HepG2 (cell line): ENCODE results near the gene SDF2. TPM values are rescaled to one million over a fixed set of nuclear protein-coding genes. Genes with fewer than 3 reads are reported as not detected.

Experiments
- FLYWCH1 ChIP-seq: sonication (generic); formaldehyde crosslinking; IDR thresholded peaks from 2 replicates; pipeline ENCODE4 v1.8.1; 2023; ENCODE audit warnings: mild to moderate bottlenecking, missing genetic modification reagents
- FOXM1 ChIP-seq: sonication (generic); formaldehyde crosslinking; IDR thresholded peaks from 2 replicates; pipeline ENCODE4 v1.5.0; 2020; ENCODE audit warnings: missing genetic modification reagents
- GABPA ChIP-seq, 2 experiments: IDR thresholded peaks; 2 replicates each; pipeline ENCODE4 v1.6.1; 2011 to 2016; ENCODE audit warnings: low read depth in 2 of 2, low read length in 1 of 2, missing biosample characterization in 1 of 2, missing genetic modification characterization in 1 of 2
- IKZF1 ChIP-seq: fragments of 450-650 bp; IDR thresholded peaks from 2 replicates; pipeline ENCODE4 v1.7.1; 2016
- ISX ChIP-seq: sonication (generic); formaldehyde crosslinking; conservative IDR thresholded peaks from 2 replicates; pipeline ENCODE4 v1.5.0; 2020; ENCODE audit warnings: missing genetic modification reagents
- MAF1 ChIP-seq: sonication (generic); formaldehyde crosslinking; IDR thresholded peaks from 2 replicates; pipeline ENCODE4 v1.5.0; 2020; ENCODE audit warnings: missing genetic modification reagents, borderline replicate concordance
- MBD4 ChIP-seq: IDR thresholded peaks from 2 replicates; pipeline ENCODE4 v1.6.1; 2012; ENCODE audit warnings: low read length, inconsistent platforms, borderline replicate concordance
- MEIS1 ChIP-seq: sonication (generic); formaldehyde crosslinking; IDR thresholded peaks from 2 replicates; pipeline ENCODE4 v1.9.0; 2021; ENCODE audit warnings: mild to moderate bottlenecking, missing genetic modification reagents, moderate library complexity, borderline replicate concordance
- NFIC ChIP-seq: IDR thresholded peaks from 2 replicates; pipeline ENCODE4 v1.6.1; 2012; ENCODE audit warnings: mild to moderate bottlenecking, low read length, inconsistent platforms
- PITX1 ChIP-seq: sonication (generic); formaldehyde crosslinking; IDR thresholded peaks from 2 replicates; pipeline ENCODE4 v1.5.1; 2020; ENCODE audit warnings: mild to moderate bottlenecking, missing genetic modification reagents
- PPARG ChIP-seq: conservative IDR thresholded peaks from 2 replicates; pipeline ENCODE4 v1.6.1; 2016; ENCODE audit warnings: missing biosample characterization, missing genetic modification reagents
- SMAD9 ChIP-seq: sonication (generic); formaldehyde crosslinking; IDR thresholded peaks from 2 replicates; pipeline ENCODE4 v1.5.1; 2020; ENCODE audit warnings: mild to moderate bottlenecking, missing genetic modification reagents
- SUZ12 ChIP-seq: fragments of 150-350 bp; IDR thresholded peaks from 2 replicates; pipeline ENCODE4 v1.6.1; 2014; ENCODE audit warnings: low read depth, low read length
- ZNF33B ChIP-seq: sonication (generic); formaldehyde crosslinking; IDR thresholded peaks from 2 replicates; pipeline ENCODE4 v1.5.1; 2020; ENCODE audit warnings: mild to moderate bottlenecking, missing genetic modification reagents
- polyA plus RNA-seq, 8 experiments: library from polyadenylated mRNA; depleted of rRNA in 3 of 8; stranded (reverse) in 7 of 8; unstranded in 1 of 8; fragments of >200 nt; fragmentation: Illumina TruSeq in 4 of 8; extraction: Trizol in 4 of 8; gene quantifications; 2 replicates each; pipeline versions ENCODE4 v1.2.1 to v1.2.3, GENCODE V29; 2011 to 2016; ENCODE audit warnings: low read depth in 4 of 8, missing spikeins in 1 of 8, mixed read lengths in 1 of 8; ENCODE audit not compliant: insufficient read depth in 1 of 8
- total RNA-seq, 5 experiments: library from RNA; depleted of rRNA; stranded (reverse); fragments of >200 nt; fragmentation: Illumina TruSeq; extraction: Trizol; gene quantifications; 2 replicates each; pipeline ENCODE4 v1.2.3, GENCODE V29; 2016; ENCODE audit warnings: low read depth in 1 of 5
- TF ChIP-seq, protein P1 (sequence below): sonication (generic); formaldehyde crosslinking; IDR thresholded peaks from 2 replicates; pipeline ENCODE4 v1.4.0; 2020; ENCODE audit warnings: missing genetic modification reagents
- TF ChIP-seq, protein P2 (sequence below): IDR thresholded peaks from 2 replicates; pipeline ENCODE4 v1.6.1; 2016
- TF ChIP-seq, protein P3 (sequence below): IDR thresholded peaks from 2 replicates; pipeline ENCODE4 v1.6.1; 2016; ENCODE audit warnings: mild to moderate bottlenecking, missing biosample characterization, missing genetic modification reagents
- TF ChIP-seq, protein P4 (sequence below): sonication (generic); formaldehyde crosslinking; IDR thresholded peaks from 2 replicates; pipeline ENCODE4 v1.5.0; 2020; ENCODE audit warnings: mild to moderate bottlenecking, missing genetic modification reagents
- TF ChIP-seq, protein P5 (sequence below): sonication (generic); formaldehyde crosslinking; IDR thresholded peaks from 2 replicates; pipeline ENCODE4 v1.8.0; 2022; ENCODE audit warnings: missing genetic modification reagents, mild to moderate bottlenecking, inconsistent platforms, borderline replicate concordance

SDF2 gene
- total and polyA plus RNA-seq, 2 of the 13 experiments (the other 11 are each of a cell fraction or from before 2014, with no cell fraction given) = 58.2 to 58.4 TPM

DNA sequence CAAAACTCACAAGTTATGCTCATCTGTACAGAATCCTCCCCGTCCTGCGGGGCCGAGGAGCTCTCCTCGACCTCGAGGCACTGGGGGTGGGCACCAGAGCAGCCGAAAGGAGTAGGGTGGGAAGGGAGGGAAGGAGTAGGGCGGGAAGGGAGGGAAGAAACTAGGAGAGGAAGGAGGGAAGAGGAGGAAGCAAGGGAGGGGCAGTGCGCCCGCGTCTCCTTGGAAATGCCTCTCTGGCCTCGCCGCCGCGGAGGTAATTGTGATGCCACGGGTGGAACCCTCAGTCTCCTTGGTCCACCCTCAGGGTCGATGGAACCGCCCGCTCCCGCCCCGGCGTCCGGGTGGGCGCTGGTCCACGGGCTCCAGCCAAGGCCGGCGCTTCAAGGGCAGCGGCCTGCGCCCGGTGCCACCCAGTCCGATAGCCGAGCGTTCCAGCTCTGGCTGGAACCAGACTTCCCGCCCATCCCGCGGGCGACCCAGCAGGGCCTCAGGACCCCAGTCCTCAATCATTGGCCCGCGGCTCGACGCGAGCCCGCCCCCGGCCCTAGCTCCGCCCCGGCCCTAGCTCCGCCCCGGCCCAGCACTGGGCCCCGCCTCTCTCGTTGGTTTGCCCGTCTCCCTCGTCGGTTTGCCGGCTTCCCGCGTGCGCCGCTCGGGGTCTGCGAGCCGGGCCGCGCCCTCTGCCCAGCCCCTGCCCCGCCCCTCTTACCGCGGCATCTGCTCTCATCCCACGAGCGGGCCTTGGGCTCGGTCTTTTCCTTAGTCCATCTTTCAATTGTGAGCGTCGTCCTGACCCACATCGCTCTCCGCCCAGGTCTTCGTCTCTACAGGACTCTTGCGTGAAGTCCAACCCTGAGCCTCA, 49.4 kb upstream of the SDF2 start (continued):
- TF ChIP-seq, protein P1, sequence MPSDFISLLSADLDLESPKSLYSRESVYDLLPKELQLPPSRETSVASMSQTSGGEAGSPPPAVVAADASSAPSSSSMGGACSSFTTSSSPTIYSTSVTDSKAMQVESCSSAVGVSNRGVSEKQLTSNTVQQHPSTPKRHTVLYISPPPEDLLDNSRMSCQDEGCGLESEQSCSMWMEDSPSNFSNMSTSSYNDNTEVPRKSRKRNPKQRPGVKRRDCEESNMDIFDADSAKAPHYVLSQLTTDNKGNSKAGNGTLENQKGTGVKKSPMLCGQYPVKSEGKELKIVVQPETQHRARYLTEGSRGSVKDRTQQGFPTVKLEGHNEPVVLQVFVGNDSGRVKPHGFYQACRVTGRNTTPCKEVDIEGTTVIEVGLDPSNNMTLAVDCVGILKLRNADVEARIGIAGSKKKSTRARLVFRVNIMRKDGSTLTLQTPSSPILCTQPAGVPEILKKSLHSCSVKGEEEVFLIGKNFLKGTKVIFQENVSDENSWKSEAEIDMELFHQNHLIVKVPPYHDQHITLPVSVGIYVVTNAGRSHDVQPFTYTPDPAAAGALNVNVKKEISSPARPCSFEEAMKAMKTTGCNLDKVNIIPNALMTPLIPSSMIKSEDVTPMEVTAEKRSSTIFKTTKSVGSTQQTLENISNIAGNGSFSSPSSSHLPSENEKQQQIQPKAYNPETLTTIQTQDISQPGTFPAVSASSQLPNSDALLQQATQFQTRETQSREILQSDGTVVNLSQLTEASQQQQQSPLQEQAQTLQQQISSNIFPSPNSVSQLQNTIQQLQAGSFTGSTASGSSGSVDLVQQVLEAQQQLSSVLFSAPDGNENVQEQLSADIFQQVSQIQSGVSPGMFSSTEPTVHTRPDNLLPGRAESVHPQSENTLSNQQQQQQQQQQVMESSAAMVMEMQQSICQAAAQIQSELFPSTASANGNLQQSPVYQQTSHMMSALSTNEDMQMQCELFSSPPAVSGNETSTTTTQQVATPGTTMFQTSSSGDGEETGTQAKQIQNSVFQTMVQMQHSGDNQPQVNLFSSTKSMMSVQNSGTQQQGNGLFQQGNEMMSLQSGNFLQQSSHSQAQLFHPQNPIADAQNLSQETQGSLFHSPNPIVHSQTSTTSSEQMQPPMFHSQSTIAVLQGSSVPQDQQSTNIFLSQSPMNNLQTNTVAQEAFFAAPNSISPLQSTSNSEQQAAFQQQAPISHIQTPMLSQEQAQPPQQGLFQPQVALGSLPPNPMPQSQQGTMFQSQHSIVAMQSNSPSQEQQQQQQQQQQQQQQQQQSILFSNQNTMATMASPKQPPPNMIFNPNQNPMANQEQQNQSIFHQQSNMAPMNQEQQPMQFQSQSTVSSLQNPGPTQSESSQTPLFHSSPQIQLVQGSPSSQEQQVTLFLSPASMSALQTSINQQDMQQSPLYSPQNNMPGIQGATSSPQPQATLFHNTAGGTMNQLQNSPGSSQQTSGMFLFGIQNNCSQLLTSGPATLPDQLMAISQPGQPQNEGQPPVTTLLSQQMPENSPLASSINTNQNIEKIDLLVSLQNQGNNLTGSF = peak; percentile 88
- TF ChIP-seq ISX (CRISPR knock-in tag) = no peak
- TF ChIP-seq, protein P2, sequence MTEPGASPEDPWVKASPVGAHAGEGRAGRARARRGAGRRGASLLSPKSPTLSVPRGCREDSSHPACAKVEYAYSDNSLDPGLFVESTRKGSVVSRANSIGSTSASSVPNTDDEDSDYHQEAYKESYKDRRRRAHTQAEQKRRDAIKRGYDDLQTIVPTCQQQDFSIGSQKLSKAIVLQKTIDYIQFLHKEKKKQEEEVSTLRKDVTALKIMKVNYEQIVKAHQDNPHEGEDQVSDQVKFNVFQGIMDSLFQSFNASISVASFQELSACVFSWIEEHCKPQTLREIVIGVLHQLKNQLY (CRISPR knock-in tag) = peak; percentile 34; the same call in 1 of the 2 replicates
- TF ChIP-seq SMAD9 (CRISPR knock-in tag) = 0 out of 2 replicates have a peak, but pooled peaks have one; percentile 63
- no peak for TF ChIP-seq PITX1 (CRISPR knock-in tag)
- TF ChIP-seq, protein P3, sequence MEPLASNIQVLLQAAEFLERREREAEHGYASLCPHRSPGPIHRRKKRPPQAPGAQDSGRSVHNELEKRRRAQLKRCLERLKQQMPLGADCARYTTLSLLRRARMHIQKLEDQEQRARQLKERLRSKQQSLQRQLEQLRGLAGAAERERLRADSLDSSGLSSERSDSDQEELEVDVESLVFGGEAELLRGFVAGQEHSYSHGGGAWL (CRISPR knock-in tag) = peak; percentile 82; the same call in 1 of the 2 replicates
- TF ChIP-seq NFIC = no peak
- TF ChIP-seq, protein P4, sequence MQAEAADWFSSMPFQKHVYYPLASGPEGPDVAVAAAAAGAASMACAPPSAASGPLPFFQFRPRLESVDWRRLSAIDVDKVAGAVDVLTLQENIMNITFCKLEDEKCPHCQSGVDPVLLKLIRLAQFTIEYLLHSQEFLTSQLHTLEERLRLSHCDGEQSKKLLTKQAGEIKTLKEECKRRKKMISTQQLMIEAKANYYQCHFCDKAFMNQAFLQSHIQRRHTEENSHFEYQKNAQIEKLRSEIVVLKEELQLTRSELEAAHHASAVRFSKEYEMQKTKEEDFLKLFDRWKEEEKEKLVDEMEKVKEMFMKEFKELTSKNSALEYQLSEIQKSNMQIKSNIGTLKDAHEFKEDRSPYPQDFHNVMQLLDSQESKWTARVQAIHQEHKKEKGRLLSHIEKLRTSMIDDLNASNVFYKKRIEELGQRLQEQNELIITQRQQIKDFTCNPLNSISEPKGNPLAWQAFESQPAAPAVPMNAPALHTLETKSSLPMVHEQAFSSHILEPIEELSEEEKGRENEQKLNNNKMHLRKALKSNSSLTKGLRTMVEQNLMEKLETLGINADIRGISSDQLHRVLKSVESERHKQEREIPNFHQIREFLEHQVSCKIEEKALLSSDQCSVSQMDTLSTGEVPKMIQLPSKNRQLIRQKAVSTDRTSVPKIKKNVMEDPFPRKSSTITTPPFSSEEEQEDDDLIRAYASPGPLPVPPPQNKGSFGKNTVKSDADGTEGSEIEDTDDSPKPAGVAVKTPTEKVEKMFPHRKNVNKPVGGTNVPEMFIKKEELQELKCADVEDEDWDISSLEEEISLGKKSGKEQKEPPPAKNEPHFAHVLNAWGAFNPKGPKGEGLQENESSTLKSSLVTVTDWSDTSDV (CRISPR knock-in tag) = no peak
- peak; percentile 53; the same call in 1 of the 2 replicates for TF ChIP-seq ZNF33B (CRISPR knock-in tag)
- no peak for TF ChIP-seq GABPA (IDR thresholded peaks at IDR 0.05; ENCODE audit: low read depth, low read length)
- no peak for TF ChIP-seq GABPA (CRISPR knock-in tag; IDR thresholded peaks at IDR 0.05; ENCODE audit: low read depth)
- no peak for TF ChIP-seq IKZF1
- TF ChIP-seq MBD4 = no peak
- TF ChIP-seq MEIS1 (CRISPR knock-in tag) = 0 out of 2 replicates have a peak, but pooled peaks have one; percentile 67
- peak; percentile 65; the same call in 1 of the 2 replicates for TF ChIP-seq PPARG (CRISPR knock-in tag)
- TF ChIP-seq, protein P5, sequence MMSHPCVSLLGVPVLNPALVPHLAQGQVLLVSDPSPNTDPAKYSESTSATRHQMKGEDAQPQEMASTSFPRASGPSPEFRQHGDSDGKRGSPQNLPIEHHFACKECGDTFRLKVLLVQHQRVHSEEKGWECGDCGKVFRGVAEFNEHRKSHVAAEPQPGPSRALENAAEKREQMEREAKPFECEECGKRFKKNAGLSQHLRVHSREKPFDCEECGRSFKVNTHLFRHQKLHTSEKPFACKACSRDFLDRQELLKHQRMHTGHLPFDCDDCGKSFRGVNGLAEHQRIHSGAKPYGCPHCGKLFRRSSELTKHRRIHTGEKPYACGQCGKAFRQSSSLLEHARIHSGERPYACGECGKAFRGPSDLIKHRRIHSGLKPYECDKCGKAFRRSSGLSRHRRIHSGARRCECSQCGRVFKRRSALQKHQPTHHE (CRISPR knock-in tag) = no peak
- TF ChIP-seq FOXM1 (CRISPR knock-in tag) = 0 out of 2 replicates have a peak, but pooled peaks have one; percentile 17
- no peak for TF ChIP-seq FLYWCH1 (CRISPR knock-in tag)
- no peak for TF ChIP-seq SUZ12
- TF ChIP-seq MAF1 (CRISPR knock-in tag) = no peak
